NCI-H187 treated with DMSO at 0.1 percent for 48 hours (cell line): ENCODE data around the gene DTNBP1.

Source experiments
- DNase-seq: peaks from one replicate; lab custom pipeline; 2025; lab: John Stamatoyannopoulos, UW

Gene DTNBP1

GRCh38 chr6:15531973-15532372, 130.9 kb downstream of the DTNBP1 start:
- DNase-seq, result no peak

- no peak for DNase-seq
Measured at GRCh38 chr6:15530411-15530810, 132.4 kb downstream of the DTNBP1 start.

- no peak for DNase-seq
Measured at GRCh38 chr6:15528870-15529269, 134.0 kb downstream of the DTNBP1 start.

- no peak for DNase-seq
Measured at GRCh38 chr6:15527838-15528617, 134.8 kb downstream of the DTNBP1 start.

GRCh38 chr6:15526212-15526701, 136.6 kb downstream of the DTNBP1 start:
- no peak for DNase-seq

GRCh38 chr6:15524861-15525401, 137.9 kb downstream of the DTNBP1 start:
- DNase-seq, result no peak

GRCh38 chr6:15523679-15524630, 138.9 kb downstream of the DTNBP1 start:
- no peak for DNase-seq

- no peak for DNase-seq
Measured at GRCh38 chr6:15522856-15523529, 139.8 kb downstream of the DTNBP1 start.

GRCh38 chr6:15522427-15522826, 140.4 kb downstream of the DTNBP1 start:
- no peak for DNase-seq

- DNase-seq, result no peak
Measured at GRCh38 chr6:15522026-15522425, 140.8 kb downstream of the DTNBP1 start.

GRCh38 chr6:15521582-15521981, 141.2 kb downstream of the DTNBP1 start:
- no peak for DNase-seq

- no peak for DNase-seq
Measured at GRCh38 chr6:15520626-15521203, 142.1 kb downstream of the DTNBP1 start.

- no peak for DNase-seq
Measured at GRCh38 chr6:15519681-15520080, 143.1 kb downstream of the DTNBP1 start.

GRCh38 chr6:15518878-15519277, 143.9 kb downstream of the DTNBP1 start:
- DNase-seq, result peak; percentile 96

- DNase-seq, result no peak
Measured at GRCh38 chr6:15518057-15518456, 144.8 kb downstream of the DTNBP1 start.

- no peak for DNase-seq
Measured at GRCh38 chr6:15517600-15517999, 145.2 kb downstream of the DTNBP1 start.

GRCh38 chr6:15516923-15517560, 145.8 kb downstream of the DTNBP1 start:
- DNase-seq, result no peak

- DNase-seq, result no peak
Measured at GRCh38 chr6:15516378-15516777, 146.4 kb downstream of the DTNBP1 start.

GRCh38 chr6:15515660-15516375, 147.0 kb downstream of the DTNBP1 start:
- no peak for DNase-seq

- no peak for DNase-seq
Measured at GRCh38 chr6:15515226-15515625, 147.6 kb downstream of the DTNBP1 start.
